ENCODE data around the gene HPS6. TPM values are rescaled to one million over a fixed set of nuclear protein-coding genes. Genes with fewer than 3 reads are reported as not detected.
A peak's percentile ranks its signal among the peaks of the same experiment; 100 is the strongest.

HPS6 gene
- total RNA-seq, 3 donors from 2014 or later (not counting 1 experiment from before 2014, with no cell fraction given), result 10.2 to 20.1 (median 18.5) TPM

GRCh38 chr10:102115775-102116174 is 50.6 kb downstream of the HPS6 start:
- Histone ChIP-seq H3K27me3 (ENCODE audit: control insufficient read depth, insufficient read depth, low read length) (no peaks in the 10 kb centered on the region), H3K4me1 (ENCODE audit: control insufficient read depth, insufficient read depth, low read length) (peaks cover 73% of the 10 kb centered on the region), H3K27ac (ENCODE audit: low read length) (peak overlapping the region; percentile 74), H3K9me3 (ENCODE audit: control insufficient read depth, insufficient read depth, low read length) (no peaks in the 10 kb centered on the region), H3K36me3 (ENCODE audit: control insufficient read depth, insufficient read depth, low read length) (peaks cover 6% of the 10 kb centered on the region), H3K4me3 (ENCODE audit: low read length) (no peak overlapping the region)
- peak overlapping the region; percentile 74 for H3K4me3 Mint-ChIP-seq
- H3K9me3 Mint-ChIP-seq, result no peaks in the 10 kb centered on the region
- intact Hi-C loops (cut with micrococcal nuclease), result no loop called here
- DNase-seq, result peak in 1 of 2 donors; percentile 56
- peak overlapping the region; percentile 77 to 95 for H3K27ac Mint-ChIP-seq
- H3K4me1 Mint-ChIP-seq, result peaks cover 66 to 84% of the 10 kb centered on the region in 2 donors
- no peak for ATAC-seq
- WGBS (ENCODE audit: insufficient coverage), result 0% methylated on average over 3 of the region's 3 CpGs
- H3K36me3 Mint-ChIP-seq, result no peaks in the 10 kb centered on the region
- TF ChIP-seq, protein P1, sequence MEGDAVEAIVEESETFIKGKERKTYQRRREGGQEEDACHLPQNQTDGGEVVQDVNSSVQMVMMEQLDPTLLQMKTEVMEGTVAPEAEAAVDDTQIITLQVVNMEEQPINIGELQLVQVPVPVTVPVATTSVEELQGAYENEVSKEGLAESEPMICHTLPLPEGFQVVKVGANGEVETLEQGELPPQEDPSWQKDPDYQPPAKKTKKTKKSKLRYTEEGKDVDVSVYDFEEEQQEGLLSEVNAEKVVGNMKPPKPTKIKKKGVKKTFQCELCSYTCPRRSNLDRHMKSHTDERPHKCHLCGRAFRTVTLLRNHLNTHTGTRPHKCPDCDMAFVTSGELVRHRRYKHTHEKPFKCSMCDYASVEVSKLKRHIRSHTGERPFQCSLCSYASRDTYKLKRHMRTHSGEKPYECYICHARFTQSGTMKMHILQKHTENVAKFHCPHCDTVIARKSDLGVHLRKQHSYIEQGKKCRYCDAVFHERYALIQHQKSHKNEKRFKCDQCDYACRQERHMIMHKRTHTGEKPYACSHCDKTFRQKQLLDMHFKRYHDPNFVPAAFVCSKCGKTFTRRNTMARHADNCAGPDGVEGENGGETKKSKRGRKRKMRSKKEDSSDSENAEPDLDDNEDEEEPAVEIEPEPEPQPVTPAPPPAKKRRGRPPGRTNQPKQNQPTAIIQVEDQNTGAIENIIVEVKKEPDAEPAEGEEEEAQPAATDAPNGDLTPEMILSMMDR (IDR thresholded peaks at IDR 0.05), result no peak
- H3K27me3 Mint-ChIP-seq (ENCODE audit: low read depth in 2 of 2), result no peaks in the 10 kb centered on the region

DNA sequence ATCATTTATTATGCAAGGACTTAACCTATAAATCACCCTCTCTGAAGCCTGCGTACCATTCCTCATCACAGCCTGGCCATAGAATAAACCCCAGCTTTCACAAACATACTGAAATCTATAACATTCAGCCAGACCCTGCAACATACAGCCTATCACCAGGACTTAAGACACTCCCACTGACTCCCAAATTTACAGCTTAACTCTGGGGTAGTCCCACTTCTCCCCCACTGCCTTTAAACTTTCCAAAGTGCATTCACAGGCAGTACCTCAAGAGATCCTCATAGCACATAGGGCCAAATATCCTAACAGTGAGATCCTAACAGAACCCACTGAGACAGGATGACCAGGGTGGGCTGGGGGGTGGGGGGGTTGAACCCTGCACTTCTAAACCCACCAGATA is 51.5 kb downstream of the HPS6 start:
- DNase-seq (no peak), ATAC-seq (no peak)
- intact Hi-C loops (cut with micrococcal nuclease), result no loop called here
- Histone ChIP-seq H3K27ac (ENCODE audit: low read length) (peak overlapping the region; percentile 68), H3K9me3 (ENCODE audit: control insufficient read depth, insufficient read depth, low read length) (no peaks in the 10 kb centered on the region), H3K27me3 (ENCODE audit: control insufficient read depth, insufficient read depth, low read length) (no peaks in the 10 kb centered on the region), H3K4me3 (ENCODE audit: low read length) (no peak overlapping the region), H3K4me1 (ENCODE audit: control insufficient read depth, insufficient read depth, low read length) (peaks cover 82% of the 10 kb centered on the region), H3K36me3 (ENCODE audit: control insufficient read depth, insufficient read depth, low read length) (no peaks in the 10 kb centered on the region)
- Mint-ChIP-seq H3K36me3 (no peaks in the 10 kb centered on the region), H3K4me1 (peaks cover 66 to 86% of the 10 kb centered on the region in 2 donors), H3K27me3 (ENCODE audit: low read depth in 2 of 2) (no peaks in the 10 kb centered on the region), H3K4me3 (peak overlapping the region; percentile 74), H3K27ac (peak overlapping the region; percentile 77 to 95), H3K9me3 (no peaks in the 10 kb centered on the region)
- WGBS (ENCODE audit: insufficient coverage), result 95% methylated on average over 1 of the region's 1 CpG
- TF ChIP-seq, protein P1 (IDR thresholded peaks at IDR 0.05), result no peak

Other genes starting within 250 kb of the HPS6 start
- 100 to 1,000 TPM; 427 to 488 (median 481) TPM for gene OGA, start 246.9 kb upstream of the HPS6 start, total RNA-seq
- 1 to 10 TPM in 2 of 3 donors, under 1 TPM in 1; 0.97 to 2.0 (median 1.6) TPM for gene KCNIP2, start 221.5 kb upstream of the HPS6 start, total RNA-seq
- 10 to 100 TPM; 29.9 to 38.9 (median 35.4) TPM for gene ARMH3, start 9.2 kb upstream of the HPS6 start, total RNA-seq
- 100 to 1,000 TPM; 103 to 109 (median 104) TPM for gene LDB1, start 55.0 kb downstream of the HPS6 start, total RNA-seq
- gene PPRC1, start 67.7 kb downstream of the HPS6 start, total RNA-seq, result 10 to 100 TPM; 29.1 to 48.0 (median 37.7) TPM
- gene NOLC1, start 87.0 kb downstream of the HPS6 start, total RNA-seq, result 10 to 100 TPM; 42.6 to 47.5 (median 43.4) TPM
- not detected for gene ELOVL3, start 160.9 kb downstream of the HPS6 start, total RNA-seq
- gene PITX3, start 176.2 kb downstream of the HPS6 start, total RNA-seq, result not detected
- gene GBF1, start 180.2 kb downstream of the HPS6 start, total RNA-seq, result 10 to 100 TPM; 48.2 to 52.5 (median 50.9) TPM